DOHH2 (cell line): ENCODE data around the gene BTG4.

Experiments
- CTCF ChIP-seq: fragments of 200-600 bp; sonication (generic); IDR thresholded peaks from one replicate; pipeline ENCODE4 v1.5.1; 2014; ENCODE audit warnings: antibody characterized with exemption, mild to moderate bottlenecking, low read depth, low read length; ENCODE audit not compliant: poor library complexity, severe bottlenecking
- EZH2phosphoT487 ChIP-seq: fragments of 200-600 bp; sonication (generic); IDR thresholded peaks from 2 replicates; pipeline ENCODE4 v1.6.1; 2017; ENCODE audit warnings: borderline replicate concordance, mild to moderate bottlenecking, antibody characterized with exemption, low read length, moderate library complexity, mixed read lengths

DNA sequence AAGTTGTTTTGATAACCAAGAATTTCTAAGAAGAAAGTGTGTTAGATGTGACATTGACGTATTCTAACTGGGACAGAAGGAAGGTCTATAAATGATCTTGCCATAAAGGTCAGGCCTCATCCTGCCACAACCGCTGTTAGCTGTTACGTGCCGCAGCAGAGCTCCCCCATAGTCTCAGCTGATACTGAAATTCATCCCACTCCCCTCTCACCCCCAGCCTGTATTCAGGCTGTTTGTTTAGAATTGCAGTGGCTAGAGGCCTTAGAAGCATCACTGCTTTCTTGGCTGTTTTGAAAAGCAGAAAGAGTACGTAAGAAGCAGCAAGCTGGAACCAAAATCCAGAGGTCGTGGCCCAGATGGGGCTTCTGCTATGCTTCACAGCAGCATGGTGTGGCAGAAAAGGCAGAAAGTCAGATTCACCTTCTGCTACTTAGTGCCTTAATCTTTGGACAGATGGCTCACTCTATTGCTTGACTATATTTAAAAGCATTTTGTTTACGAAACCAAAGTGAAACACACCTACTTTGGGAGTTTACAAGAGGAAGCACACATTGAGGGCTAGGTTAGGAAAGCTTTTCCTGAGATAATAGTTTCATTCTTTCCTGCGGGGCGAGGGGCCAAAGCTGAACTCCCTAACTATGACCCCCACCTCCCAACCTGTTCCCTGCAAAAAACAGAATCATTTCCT, 27.4 kb upstream of the BTG4 start:
- TF ChIP-seq CTCF (no peak), EZH2phosphoT487 (no peak)
